NCI-H1930 (cell line): ENCODE measurements around the gene LMF1.
A peak's percentile ranks its signal among the peaks of the same experiment; 100 is the strongest.
"Not testable (repeated sequence)": the region's sequence is repeated elsewhere in the genome, so short reads cannot be mapped to it uniquely, and the experiment has no call there.

Source experiments
- DNase-seq, 2 experiments: peaks; one replicate each; lab custom pipeline; 2025; lab: John Stamatoyannopoulos, UW

The LMF1 gene

DNA sequence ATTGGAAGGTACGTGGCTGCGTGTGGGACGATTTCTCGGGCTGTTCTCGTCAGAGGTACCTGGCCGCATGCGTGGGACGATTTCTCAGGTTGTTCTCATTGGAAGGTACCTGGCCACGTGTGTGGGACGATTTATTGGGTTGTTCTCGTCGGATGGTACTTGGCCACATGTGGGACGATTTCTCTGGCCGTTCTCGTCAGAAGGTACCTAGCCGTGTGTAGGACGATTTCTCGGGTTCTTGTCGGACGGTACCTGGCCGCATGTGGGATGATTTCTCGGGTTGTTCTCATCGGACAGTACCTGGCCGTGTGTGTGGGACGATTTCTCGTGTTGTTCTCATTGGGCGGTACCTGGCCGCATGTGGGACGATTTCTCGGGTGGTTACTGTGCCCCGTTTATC, 120.1 kb downstream of the LMF1 start:
- no peak for DNase-seq

DNA sequence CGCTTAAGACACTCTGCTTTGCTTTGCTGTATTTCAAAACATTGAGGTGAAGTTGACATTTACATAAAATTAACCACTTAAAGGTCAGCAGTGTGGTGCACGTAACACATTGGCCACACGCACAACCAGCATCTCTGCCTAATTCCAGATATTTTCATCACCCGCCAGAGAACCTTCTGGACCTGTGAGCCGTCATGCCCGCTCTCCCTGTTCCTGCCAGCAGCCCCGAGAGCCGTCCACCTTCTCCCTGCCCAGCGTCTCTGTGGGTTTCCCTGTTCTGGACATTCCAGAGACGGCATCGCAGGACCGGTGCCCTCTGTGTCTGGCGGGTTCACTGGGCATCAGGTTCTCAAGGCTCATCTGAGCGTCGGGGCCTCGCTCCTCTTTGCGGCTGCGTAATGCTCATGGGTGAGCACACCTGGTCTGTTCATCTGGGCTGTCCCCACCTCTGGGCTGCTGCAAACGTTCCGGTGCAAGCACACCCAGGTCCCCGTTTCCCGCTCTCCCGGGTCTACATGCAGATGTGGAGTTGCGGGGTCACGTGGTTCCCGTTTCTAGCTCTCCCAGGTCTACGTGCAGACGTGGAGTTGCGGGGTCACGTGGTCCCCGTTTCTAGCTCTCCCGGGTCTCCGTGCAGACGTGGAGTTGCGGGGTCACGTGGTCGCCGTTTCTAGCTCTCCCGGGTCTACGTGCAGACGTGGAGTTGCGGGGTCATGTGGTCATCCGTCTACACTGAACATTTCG, 122.1 kb downstream of the LMF1 start:
- no peak for DNase-seq

DNA sequence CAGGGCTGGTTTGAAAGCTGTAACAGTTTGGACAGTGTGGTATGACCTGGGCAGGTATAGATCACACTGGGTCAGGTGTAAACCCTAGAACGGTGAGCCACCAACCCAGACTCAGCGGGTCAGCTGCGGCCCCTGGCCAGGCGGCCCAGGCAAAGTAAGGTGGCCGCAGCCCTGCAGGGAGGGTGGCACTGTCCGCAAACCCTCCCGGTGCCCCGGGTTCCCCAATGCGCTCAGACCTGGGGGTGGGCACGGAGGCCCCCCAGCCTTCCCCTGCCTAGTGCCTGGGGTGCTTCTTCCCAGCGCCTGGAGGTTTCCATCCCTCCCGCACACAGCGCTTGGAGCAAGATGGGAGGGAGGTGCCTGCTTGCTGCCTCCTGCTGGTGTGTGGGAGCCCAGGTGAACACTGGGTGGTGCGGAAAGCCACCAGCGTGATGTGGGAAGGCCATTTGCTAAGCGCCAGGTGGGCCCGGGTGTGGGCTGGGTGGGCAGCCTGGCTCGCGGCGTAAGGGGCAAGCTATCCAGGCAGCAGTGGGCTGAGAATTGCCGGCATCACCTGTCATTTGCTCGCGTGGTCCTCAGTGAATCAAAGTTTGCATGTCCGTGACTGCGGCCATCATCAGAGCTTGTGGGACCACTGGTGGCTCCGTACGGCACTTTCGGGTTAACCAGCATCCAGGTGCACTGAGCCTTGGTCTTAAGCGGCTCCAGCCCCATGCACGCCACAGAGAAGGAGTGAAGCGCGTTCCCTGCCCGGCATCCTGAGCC, 122.9 kb downstream of the LMF1 start:
- DNase-seq = no peak

DNA sequence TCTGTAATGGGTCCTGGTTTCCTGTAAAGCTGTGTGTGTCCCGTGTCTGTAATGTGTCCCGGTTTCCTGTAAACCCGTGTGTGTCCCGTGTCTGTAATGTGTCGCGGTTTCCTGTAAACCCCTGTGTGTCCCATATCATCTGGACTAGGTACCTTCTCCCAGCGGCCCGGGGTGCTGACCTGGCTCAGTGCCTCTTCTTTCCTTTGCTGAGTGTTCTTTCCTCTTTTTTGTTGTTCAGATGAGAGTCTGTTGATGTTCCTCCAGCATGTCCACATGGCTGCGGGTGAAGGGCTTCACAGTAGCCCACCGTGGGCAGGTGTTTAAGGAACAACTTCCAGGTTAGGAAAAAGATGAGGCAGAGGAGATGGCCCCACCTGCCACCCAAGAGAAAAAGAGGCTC, 123.6 kb downstream of the LMF1 start:
- DNase-seq = no peak

DNA sequence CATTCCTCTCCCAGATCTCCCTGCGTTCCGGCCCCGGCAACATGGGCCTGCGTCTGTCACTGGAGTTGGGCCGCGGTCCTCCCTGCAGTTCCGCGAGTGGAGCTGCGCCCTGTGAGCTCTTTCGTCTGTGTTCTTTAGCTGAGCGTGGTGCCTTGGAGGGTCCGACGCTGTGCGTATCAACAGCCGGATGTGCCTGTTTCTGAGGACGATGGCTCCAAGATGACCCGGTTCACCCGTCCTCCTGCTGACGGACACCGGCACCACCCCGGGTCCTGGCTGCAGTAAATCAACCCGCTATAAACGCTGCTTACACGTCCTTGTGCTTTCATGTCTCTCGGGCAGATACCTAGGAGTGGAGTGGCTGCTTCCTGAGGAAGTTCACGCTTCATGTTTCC, 125.4 kb downstream of the LMF1 start:
- DNase-seq = no peak

DNA sequence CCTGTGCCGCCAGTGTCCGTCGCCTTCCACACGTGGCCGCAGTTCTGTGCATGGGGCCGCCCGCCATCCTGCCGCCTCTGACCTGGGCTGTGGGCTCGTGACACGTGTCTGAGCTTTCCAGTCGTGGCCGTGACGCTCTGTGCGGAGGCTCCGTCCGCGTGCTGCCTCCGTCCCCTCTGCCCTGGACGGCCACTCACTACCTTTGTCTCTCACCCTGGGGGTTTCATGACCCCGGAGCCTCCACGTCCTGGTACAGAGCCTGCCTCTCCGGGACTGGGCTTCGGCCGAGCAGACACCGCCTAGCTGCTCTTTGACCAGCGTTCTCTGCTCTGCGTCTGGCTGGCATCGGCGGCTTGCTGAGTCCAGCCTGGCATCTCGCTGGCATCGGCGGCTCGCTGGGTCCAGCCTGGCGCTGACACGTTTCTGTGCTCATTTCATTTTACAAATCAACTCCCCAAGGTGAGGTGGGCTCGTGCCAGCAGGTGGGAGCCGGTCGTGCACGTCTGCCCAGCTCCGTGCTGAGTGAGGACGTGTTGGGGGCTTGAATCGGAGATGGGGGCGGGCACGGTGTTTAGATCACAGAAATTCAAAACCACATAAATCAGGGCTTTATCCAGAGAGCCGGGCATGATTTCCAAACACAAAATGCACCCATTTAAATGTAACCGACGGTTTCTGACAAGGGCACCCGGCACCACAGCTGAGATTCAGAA, 126.0 kb downstream of the LMF1 start:
- no peak for DNase-seq

DNA sequence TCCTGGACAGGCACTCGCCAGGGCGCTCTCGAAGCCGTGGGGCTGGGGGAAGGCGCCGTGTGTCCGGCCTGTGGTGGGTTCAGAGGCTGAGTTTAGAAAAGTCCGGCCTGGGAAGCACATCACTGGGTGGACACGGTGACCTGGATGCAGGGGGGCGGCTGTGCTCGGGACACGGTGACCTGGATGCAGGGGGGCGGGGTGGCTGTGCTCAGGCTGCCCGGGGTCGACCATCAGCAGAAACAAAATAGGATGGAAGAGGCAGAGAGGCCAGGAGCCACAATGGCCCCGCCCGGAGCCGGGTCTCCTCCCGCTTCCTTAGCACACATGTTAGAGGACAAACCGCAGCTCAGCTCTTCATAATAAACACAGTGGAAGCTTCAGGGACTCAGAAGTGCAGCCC, 127.0 kb downstream of the LMF1 start:
- DNase-seq = no peak

DNA sequence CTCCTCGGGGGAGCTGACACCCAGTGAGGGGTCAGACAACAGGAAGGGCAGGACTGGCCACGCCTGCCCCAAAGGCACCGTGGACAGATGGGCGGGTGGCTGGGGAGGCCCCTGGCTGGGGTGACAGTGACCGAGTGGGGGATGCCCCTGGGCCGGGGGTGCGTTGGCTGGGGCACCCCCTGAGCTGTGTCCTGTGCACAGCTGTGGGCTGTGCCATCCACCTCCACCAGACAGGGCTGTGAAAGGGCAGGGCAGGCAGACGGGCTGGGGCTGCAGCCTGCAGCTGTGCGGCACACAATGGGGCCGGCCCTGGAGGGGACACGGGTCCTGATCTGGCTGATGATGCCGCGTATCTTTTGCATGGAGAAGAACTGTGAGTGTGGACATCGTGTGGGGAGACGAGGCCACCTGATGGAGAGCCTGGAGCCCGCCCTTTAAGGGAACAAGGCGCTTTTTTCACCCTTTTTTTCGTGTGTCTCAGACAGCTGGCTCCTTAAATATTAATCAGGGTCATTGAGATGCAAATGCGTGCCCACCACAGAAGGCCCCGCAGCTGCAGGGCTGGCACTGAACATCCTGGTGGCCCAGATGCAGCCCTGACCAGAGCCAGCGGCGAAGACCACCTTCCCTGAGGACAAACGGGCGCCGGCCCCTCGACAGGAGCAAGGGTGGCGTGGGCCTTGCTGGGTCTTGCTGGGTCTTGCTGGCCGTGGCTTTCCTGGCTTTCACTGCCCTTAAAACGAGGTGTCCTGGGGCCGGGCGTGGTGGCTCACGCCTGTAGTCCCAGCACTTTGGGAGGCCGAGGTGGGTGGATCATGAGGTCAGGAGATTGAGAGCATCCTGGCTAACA, 127.8 kb downstream of the LMF1 start:
- DNase-seq = no peak

DNA sequence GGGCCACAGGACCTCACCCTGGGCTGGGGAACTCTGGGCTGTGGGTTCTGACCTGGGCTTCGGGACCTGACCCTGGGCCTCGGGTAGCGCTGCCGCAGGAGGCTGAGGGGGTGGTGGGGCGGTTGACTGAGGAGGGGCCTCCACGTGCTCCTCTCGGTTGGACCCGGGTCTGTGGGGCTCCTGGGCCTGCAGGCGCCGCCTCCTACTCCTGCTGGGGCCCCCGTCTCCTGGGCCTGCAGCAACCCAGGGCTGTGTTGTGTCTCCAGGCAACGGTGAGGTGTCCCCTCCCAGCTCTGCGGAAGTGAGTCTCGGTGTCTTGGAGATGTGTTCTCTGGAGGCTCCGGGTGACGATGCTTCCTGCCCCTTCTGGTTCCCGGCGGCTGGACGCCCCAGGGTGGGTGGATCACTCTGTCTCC, 128.7 kb downstream of the LMF1 start:
- peak in 1 of 2 experiments; percentile 35 for DNase-seq

DNA sequence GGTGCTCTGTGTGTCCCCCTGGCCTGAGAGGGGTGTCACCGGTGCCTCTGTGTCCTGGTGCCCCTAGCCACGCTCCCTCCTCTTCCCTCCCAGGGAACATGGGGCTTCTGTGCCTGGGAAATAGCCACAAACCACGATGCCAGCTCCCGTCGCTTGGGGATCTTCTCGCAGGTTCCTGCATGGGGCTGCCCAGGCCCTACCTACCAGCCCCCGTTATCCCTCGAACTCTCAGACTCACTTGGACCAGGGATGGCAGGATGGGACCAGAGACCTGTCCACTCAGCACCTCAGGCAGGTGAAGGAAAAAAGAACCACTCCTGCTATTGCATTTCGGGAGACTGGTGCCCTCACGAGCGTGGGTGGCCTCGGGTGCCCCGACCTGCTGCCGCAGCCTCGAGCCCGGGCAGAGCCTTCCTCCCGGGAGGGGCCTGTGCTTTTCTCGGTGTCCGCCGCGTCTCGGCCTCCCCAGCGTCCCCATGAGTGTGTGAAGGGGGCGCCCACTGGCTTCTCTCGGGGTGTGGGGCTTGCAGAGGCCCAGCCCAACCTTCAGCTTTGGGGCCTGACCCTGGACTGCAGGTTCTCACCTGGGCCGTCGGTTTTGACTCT, 129.2 kb downstream of the LMF1 start:
- no peak for DNase-seq

DNA sequence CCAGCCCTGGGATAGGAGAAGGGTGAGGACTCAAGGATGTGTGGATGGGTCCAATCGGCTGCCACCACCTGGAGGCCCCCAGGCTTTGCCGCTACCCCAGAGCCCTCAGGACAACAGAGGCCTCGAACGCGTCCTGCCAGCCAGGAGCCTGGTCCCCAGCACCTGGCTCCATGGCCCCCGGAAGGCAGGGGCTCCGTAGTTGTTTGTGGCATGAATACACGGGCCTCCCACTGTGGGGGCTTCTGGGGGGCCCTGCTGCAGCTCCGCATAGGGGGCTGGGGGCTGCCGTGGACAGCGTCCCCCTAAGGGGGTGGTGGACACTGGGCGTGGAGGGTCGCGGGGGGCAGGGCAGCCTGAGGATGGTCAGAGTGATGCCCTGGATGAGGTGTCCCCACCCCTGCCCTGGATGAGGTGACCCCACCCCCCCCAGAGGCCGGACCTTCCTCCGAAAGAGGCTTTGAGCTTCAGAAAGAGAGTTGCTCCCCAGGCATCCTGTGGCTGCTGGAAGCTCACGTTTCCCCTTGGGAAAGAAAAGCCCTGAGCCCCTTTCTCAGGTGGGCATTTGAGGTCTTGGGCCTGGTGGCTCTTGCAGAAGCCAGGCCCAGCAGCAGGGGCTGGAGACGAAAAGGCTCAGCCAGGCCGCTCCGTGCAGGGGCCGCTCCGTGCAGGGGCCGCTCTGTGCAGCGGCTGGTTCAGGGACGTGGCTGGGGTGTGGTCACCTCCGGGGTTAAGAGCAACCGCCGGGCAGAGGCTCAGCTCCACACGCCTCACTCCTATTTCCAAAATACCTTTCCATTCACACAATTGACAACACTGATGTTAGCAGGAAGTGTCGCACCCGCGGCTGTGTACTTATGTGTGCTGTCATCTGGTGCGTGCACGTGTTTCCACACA, 130.0 kb downstream of the LMF1 start:
- no peak for DNase-seq

DNA sequence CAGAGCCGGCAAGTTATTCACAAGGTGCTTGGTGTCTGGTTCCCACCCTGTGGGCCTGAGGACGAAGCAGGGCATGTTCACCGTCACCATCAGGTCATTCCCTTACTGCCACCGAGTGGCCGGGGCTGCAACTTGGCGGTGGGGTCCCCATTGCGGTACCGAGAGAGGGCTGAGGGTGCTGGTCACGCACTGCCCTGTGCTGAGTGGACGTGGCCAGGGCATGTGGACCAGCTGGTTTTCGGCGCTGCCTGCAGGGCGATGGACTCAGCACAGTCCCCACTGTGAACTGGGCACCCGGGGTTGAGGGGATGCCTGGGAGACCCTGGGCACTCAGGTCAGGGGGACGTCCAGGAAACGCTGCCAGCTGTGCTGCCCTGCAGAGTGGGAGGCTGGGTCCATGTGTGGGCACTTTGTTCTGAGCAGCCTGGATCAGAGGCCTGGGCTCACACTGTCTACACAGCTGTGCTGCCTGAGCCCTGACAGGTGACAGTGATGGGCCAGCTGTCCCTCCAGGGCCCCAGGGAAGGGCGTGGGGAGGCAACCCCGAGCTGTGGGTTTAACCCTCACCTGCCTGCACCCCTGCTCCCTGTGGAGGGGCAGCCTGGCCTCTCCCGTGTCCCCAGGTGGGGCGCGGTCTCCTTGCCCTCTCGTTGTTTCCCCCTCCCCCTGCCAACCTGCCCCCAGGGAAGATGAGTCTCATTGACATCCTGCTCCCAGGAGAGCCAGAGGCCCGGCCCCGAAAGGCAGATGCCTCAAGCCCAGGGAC, 131.0 kb downstream of the LMF1 start:
- DNase-seq = no peak

DNA sequence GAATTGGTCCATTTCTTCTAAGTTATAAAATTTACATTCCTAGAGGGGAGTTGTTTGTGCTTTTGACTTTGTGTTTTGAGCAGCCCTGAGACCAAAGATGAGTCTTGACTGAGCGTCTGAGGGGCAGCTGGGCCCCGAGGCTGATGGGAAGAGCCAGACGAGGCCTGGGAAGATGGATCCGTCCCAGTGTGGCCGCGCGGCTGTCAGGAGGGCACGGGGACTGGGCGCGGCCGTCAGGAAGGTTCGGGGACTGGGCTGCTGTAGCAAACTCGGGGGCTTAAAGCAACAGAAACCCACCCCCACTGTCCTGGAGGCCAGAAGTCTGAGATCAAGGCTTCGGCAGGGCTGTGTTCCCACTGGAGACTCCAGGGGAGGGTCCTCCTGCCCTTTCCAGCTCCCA, 132.0 kb downstream of the LMF1 start:
- no peak for DNase-seq

DNA sequence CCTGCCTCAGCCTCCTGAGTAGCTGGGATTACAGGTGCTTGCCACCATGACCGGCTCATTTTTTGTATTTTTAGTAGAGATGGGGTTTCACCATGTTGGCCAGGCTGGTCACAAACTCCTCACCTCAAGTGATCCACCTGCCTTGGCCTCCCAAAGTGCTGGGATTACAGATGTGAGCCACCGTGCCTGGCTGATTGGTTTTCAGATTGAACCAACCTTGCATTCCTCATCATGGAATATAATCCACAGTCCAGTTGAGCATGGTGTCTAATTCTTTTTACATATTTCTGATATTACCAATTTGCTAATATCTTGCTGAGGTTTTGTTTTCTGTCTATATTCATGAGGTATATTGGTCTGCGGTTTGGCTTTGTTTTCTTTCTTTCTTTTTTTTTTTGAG, 134.0 kb downstream of the LMF1 start:
- DNase-seq = not testable (repeated sequence)

DNA sequence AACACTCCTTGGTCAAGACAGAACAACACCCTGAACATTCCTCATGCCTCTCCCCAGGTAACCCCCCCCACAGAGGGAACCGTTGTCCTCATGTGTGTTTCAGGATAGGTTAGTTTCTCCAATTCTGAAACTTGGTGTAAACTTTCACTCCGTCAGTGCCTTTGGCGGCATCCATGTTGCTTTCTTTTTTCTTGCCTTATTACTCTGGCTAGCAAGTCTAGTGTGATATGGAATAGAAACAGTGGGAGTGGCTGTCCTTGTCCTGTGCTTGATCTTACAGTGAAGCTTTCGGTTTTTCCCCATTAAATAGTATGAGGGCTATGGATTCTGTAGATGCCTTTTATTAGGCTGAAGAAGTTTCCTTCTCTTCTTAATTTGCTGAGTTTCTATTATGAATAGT, 134.6 kb downstream of the LMF1 start:
- no peak for DNase-seq

DNA sequence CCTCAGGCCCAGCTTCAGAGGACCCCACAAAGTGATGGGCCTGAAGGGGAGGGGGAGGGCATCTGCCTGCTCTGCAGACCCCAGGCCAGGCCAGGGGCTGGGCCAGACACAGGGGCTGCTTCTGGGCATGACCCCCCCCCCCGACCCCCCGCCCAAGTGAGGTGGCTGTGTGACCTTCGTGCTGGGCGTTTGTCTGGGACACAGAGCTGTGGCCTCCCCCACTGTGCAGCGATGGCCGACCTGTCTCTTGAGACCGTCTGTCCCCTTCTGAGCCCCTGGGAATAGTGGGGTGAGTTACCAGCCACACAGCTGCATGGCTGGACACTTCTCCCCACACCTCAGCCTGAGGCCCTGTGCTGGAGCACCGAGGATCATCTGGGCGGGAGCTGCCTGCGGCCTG, 135.4 kb downstream of the LMF1 start:
- DNase-seq = no peak

DNA sequence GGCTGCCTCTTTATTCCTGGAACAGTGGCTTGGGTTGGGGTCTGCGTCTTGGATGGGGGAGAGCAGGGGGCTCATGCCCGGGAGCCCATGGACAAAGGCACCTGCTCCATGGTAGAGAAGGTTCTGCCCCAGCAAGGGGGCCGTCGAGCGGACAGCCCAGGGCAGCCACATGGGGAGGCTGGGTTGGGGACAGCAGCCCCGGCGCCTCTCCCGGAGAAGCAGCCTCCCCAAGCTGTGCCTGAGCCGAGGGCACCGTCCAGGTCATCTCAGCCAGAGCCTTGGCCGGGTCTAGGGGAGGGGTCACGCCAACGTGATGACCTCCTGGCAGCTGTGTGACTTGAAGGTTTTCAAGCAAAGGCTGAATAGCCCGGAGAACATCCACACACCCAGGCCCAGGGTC, 137.4 kb downstream of the LMF1 start:
- DNase-seq = no peak

DNA sequence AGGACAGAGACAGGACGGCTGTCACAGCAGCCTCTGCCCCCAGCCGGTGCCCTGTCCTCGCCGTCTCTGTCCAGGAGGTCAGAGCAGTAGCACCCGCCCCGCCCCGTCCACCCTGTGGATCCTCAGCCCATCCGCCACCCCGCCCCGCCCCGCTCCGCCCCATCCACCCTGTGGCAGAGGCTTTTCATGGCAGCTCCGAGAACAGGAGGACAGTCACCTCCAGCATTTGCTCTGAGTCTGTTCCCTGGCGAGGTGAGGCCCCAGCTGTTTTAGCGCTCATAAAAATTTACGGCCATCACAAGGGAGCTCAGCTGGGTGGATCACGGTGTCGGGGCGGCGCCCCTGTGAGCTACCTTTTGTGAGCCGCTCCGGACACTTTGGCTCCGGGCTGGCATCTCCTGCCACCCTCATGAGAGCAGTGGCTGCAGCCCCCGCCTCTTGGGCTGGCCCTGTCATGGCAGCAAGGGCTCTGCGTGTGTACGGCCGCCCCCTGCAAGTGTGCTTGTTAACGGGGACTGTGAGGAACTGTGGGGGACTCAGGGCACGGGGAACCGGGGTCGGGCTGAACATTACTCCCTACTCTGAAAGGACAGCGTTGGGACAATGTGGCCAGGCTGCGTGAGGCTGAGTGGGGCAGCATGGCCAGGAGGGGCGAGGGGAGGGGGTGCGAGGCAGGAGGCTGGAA, 138.0 kb downstream of the LMF1 start:
- DNase-seq = no peak
